H7 (cell line): ENCODE results near the gene FRMD4A. TPM values are rescaled to one million over a fixed set of nuclear protein-coding genes. Genes with fewer than 3 reads are reported as not detected.

ENCODE experiments used
- DNase-seq: peaks from one replicate; pipeline ENCODE4 v3.0.0; 2012
- H3K27me3 ChIP-seq: 2 replicates; pipeline ENCODE4 v1.6.0; 2011; ENCODE audit warnings: mild to moderate bottlenecking, low read length; ENCODE audit not compliant: control insufficient read depth, insufficient read depth
- H3K36me3 ChIP-seq: replicated peaks from 2 replicates; pipeline ENCODE4 v1.5.1; 2011; ENCODE audit warnings: low read length; ENCODE audit not compliant: control insufficient read depth, insufficient read depth
- H3K4me3 ChIP-seq: 2 replicates; pipeline ENCODE4 v1.5.1; 2011; ENCODE audit warnings: low read depth, mild to moderate bottlenecking, control low read depth, low read length, moderate library complexity; ENCODE audit not compliant: insufficient read depth
- total RNA-seq: library from RNA; depleted of rRNA; stranded (reverse); fragments of >200 nt; shearing (Covaris generic); gene quantifications from 2 replicates; pipeline ENCODE4 v1.2.3, GENCODE V29; 2014

Gene FRMD4A
- total RNA-seq, 1 experiment from 2014 or later = 10.8 TPM

- no peak for DNase-seq
- no peak overlapping the region for H3K4me3 ChIP-seq
- no peaks in the 10 kb centered on the region for H3K27me3 ChIP-seq
- H3K36me3 ChIP-seq = no peaks in the 10 kb centered on the region
These were observed 199.3 kb downstream of the FRMD4A start for GRCh38 chr10:14131261-14131960.

- Histone ChIP-seq H3K36me3 (no peaks in the 10 kb centered on the region), H3K4me3 (no peak overlapping the region)
- no peak for DNase-seq
These were observed 201.0 kb downstream of the FRMD4A start for GRCh38 chr10:14129770-14130169.

DNA sequence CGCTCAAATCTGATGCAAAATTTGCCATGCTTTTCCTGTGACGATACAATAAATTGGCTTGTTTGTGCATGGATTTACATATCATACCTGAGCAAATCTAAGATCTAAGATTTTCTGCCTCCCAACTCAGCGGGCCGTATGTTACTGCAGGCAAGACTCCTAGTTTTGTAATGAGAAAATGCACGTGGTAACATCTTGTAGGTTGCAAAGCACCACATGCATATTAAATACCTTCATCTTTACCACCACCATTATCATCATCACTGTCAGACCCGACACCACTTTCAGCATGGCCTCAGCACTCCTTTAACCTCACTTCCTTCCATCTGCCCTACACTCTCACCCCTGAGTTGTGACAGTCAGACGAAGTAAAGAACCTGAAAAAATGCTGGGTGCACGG lies 202.2 kb downstream of the FRMD4A start:
- no peak for DNase-seq
- Histone ChIP-seq H3K36me3 (no peaks in the 10 kb centered on the region), H3K4me3 (no peak overlapping the region), H3K27me3 (no peaks in the 10 kb centered on the region)

More at GRCh38 chr10:14129770-14130169, 201.0 kb downstream of the FRMD4A start:
- no peaks in the 10 kb centered on the region for H3K27me3 ChIP-seq

- H3K27me3 ChIP-seq = no peaks in the 10 kb centered on the region
- no peaks in the 10 kb centered on the region for H3K36me3 ChIP-seq
- H3K4me3 ChIP-seq = no peak overlapping the region
- DNase-seq = no peak
These were observed 203.9 kb downstream of the FRMD4A start for GRCh38 chr10:14126697-14127440.

GRCh38 chr10:14125564-14125963 lies 205.2 kb downstream of the FRMD4A start:
- DNase-seq = no peak
- no peak overlapping the region for H3K4me3 ChIP-seq
- H3K27me3 ChIP-seq = no peaks in the 10 kb centered on the region
- H3K36me3 ChIP-seq = no peaks in the 10 kb centered on the region

GRCh38 chr10:14124941-14125340 lies 205.8 kb downstream of the FRMD4A start:
- H3K27me3 ChIP-seq = no peaks in the 10 kb centered on the region
- H3K36me3 ChIP-seq = no peaks in the 10 kb centered on the region
- H3K4me3 ChIP-seq = no peak overlapping the region
- DNase-seq = no peak

- no peak for DNase-seq
- Histone ChIP-seq H3K27me3 (no peaks in the 10 kb centered on the region), H3K4me3 (no peak overlapping the region), H3K36me3 (no peaks in the 10 kb centered on the region)
These were observed 207.6 kb downstream of the FRMD4A start for GRCh38 chr10:14123139-14123538.

GRCh38 chr10:14120812-14121211 lies 209.9 kb downstream of the FRMD4A start:
- no peak overlapping the region for H3K4me3 ChIP-seq
- no peaks in the 10 kb centered on the region for H3K36me3 ChIP-seq
- no peak for DNase-seq
- H3K27me3 ChIP-seq = no peaks in the 10 kb centered on the region

DNA sequence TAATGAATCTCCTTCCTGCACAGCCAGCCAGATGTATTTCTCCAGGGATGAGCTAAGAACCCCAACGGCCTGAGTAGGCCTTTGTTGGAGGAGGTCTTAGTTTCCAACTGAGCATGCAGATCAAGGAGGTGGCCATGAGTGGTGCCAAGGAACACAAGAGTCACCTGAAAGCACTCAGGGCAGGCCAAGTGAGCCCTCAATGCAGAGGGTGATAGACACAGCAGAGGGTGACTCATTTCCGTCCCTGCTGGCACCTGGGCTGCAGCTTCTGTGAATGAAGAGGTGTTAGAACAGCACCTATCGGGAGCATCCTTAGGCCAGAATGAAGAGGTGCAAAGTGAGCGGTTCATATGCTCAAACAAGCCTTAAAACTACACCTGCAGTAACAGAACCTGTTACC lies 211.8 kb downstream of the FRMD4A start:
- DNase-seq = no peak
- no peaks in the 10 kb centered on the region for H3K36me3 ChIP-seq
- no peaks in the 10 kb centered on the region for H3K27me3 ChIP-seq
- no peak overlapping the region for H3K4me3 ChIP-seq

DNA sequence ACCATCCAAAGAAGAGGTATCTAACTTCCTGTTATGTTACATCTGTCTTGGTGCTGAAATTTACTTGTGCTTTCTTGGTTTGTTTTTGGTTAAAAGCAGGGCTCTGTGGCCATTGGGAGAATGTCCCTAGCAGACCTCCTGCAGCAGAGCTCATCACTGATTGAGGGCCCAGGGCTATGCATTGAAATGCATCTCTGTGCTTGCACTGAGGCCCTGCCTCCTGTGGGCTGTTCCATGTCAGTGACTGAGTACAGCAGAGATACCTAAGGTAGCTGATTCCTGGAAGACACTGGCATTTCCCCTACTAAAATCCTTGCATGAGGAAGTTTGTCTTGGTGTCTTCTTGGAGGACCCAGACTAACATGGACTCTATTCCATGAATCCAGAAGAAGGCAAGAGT lies 213.9 kb downstream of the FRMD4A start:
- DNase-seq = no peak
- Histone ChIP-seq H3K4me3 (no peak overlapping the region), H3K27me3 (no peaks in the 10 kb centered on the region), H3K36me3 (no peaks in the 10 kb centered on the region)

- no peaks in the 10 kb centered on the region for H3K36me3 ChIP-seq
- DNase-seq = no peak
- H3K4me3 ChIP-seq = no peak overlapping the region
- no peaks in the 10 kb centered on the region for H3K27me3 ChIP-seq
These were observed 214.7 kb downstream of the FRMD4A start for GRCh38 chr10:14116021-14116420.

GRCh38 chr10:14114791-14115190 lies 215.9 kb downstream of the FRMD4A start:
- H3K36me3 ChIP-seq = no peaks in the 10 kb centered on the region
- no peaks in the 10 kb centered on the region for H3K27me3 ChIP-seq
- DNase-seq = no peak
- H3K4me3 ChIP-seq = no peak overlapping the region

DNA sequence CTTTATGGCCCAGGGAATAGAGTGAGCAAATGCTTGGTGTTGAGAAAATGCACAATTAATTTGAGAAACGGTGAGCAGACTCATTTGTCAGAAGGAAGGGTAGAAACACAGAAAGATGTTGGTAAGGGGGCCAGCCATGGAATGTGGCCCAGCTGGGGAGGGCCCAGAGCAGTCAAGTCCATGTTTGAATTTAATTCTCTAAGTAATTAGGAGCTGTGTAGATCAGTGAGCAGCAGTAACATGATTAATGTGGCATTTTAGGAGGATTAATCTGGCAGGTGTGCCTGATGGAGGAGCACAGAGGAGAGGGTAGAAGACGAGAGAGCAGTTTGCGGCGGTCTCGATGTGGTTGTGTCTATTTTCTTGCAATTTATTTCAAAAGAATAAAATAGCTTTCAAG lies 218.7 kb downstream of the FRMD4A start:
- H3K4me3 ChIP-seq = no peak overlapping the region
- H3K36me3 ChIP-seq = no peaks in the 10 kb centered on the region
- DNase-seq = no peak
- no peaks in the 10 kb centered on the region for H3K27me3 ChIP-seq

DNA sequence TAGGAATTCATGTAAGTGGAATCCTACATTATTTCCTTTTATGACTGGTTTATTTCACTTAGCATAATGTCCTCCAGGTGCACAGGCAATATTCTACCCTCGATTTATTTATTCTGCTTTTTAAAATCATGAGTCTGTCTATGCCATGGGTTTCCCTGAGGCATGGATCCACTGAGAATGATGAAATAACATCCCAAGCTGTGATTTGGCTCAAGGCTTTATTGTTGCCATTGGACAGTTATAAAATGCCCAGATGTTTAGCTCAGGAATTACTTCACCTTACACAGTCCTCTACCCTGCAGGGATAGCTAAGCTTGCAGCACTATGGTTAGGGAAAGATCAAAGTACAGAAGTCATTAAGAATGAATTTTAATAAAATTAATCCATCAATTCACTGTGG lies 219.5 kb downstream of the FRMD4A start:
- H3K36me3 ChIP-seq = no peaks in the 10 kb centered on the region
- H3K27me3 ChIP-seq = no peaks in the 10 kb centered on the region
- no peak overlapping the region for H3K4me3 ChIP-seq
- no peak for DNase-seq

- no peak for DNase-seq
- H3K36me3 ChIP-seq = no peaks in the 10 kb centered on the region
- H3K4me3 ChIP-seq = no peak overlapping the region
- no peaks in the 10 kb centered on the region for H3K27me3 ChIP-seq
These were observed 223.9 kb downstream of the FRMD4A start for GRCh38 chr10:14106828-14107227.
